HG02852 (cell line): ENCODE measurements around the gene PAK3.

Source experiments
- ATAC-seq: cut with Tn5 transposase; IDR thresholded peaks from one replicate; pipeline ENCODE4 v1.9.1; 2021; ENCODE audit warnings: mild to moderate bottlenecking, moderate library complexity; ENCODE audit not compliant: unreplicated experiment

The PAK3 gene

GRCh38 chrX:111259559-111259958 is 163.6 kb downstream of the PAK3 start:
- ATAC-seq = no peak

GRCh38 chrX:111260451-111260850 is 164.5 kb downstream of the PAK3 start:
- no peak for ATAC-seq

GRCh38 chrX:111262086-111262485 is 166.1 kb downstream of the PAK3 start:
- no peak for ATAC-seq

- ATAC-seq = no peak
Measured at GRCh38 chrX:111264385-111264784, 168.4 kb downstream of the PAK3 start.

- no peak for ATAC-seq
Measured at GRCh38 chrX:111265486-111265885, 169.5 kb downstream of the PAK3 start.

GRCh38 chrX:111268506-111268905 is 172.5 kb downstream of the PAK3 start:
- no peak for ATAC-seq

GRCh38 chrX:111270339-111270738 is 174.3 kb downstream of the PAK3 start, which contains the start of gene CAPN6:
CAPN6 (minus strand) TSS chrX:111270483; CDS start chrX:111263936, 6,547 bp downstream.
- no peak for ATAC-seq
